Liver (tissue), 3 donors: ENCODE results near the gene KAZN.

Source experiments
- HNF4A ChIP-seq, 2 donors: conservative IDR thresholded peaks; 2 replicates each; pipeline ENCODE4 v1.6.1; 2016; ENCODE audit warnings: antibody characterized with exemption in 2 of 2, mild to moderate bottlenecking in 2 of 2
- RAD21 ChIP-seq, 2 donors: IDR thresholded peaks; 2 replicates each; pipeline ENCODE4 v1.6.1; 2016; ENCODE audit warnings: antibody characterized with exemption in 2 of 2, mild to moderate bottlenecking in 2 of 2
- RXRA ChIP-seq, 2 donors: IDR thresholded peaks; 2 replicates each; pipeline ENCODE4 v1.6.1; 2017 to 2018; ENCODE audit warnings: antibody characterized with exemption in 2 of 2, mild to moderate bottlenecking in 1 of 2
- SP1 ChIP-seq: IDR thresholded peaks from 2 replicates; pipeline ENCODE4 v1.6.1; 2018; ENCODE audit warnings: antibody characterized with exemption, mild to moderate bottlenecking
- TF ChIP-seq, protein P1 (sequence below): IDR thresholded peaks from 2 replicates; pipeline ENCODE4 v1.6.1; 2016; ENCODE audit warnings: antibody characterized with exemption
- TF ChIP-seq, protein P2 (sequence below): fragments of 150-350 bp; IDR thresholded peaks from 2 replicates; pipeline ENCODE4 v1.5.1; 2017; ENCODE audit warnings: improper control_type of control experiment, low read depth, low read length; ENCODE audit not compliant: missing input control
- donor health status: healthy.
- donor health status: healthy.

DNA sequence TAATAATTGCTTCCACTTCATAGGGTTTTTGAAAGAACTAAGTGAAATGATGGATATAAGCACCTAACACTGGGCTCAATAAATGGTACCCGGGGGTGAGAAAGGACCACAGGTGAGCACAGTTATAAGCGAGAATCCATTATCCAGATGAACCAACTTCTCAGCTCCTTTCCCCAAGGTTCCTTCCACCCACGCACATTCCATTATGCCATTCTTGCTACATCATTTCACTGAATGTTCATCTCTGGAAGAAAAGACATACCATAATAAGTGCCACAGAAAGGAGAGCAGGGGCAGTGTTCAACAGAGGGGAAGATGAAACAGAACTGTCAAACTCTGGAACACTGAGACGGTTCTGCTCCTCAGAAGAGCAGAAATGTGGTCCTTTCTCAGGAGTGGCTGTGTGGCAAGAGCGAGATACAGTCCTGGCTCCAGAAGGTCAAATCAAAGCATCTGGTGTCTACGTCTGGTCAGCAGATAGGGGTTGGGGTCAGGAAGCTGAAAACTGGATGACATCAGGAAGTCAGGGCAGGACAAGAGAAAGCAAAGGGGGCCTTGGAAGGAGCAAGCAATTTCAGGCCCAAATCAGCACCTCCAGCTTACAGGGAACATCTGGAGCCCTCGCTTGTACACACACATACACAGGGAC, 299.6 kb downstream of the KAZN start:
- TF ChIP-seq, protein P1, sequence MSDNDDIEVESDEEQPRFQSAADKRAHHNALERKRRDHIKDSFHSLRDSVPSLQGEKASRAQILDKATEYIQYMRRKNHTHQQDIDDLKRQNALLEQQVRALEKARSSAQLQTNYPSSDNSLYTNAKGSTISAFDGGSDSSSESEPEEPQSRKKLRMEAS: no peak
- TF ChIP-seq, protein P2, sequence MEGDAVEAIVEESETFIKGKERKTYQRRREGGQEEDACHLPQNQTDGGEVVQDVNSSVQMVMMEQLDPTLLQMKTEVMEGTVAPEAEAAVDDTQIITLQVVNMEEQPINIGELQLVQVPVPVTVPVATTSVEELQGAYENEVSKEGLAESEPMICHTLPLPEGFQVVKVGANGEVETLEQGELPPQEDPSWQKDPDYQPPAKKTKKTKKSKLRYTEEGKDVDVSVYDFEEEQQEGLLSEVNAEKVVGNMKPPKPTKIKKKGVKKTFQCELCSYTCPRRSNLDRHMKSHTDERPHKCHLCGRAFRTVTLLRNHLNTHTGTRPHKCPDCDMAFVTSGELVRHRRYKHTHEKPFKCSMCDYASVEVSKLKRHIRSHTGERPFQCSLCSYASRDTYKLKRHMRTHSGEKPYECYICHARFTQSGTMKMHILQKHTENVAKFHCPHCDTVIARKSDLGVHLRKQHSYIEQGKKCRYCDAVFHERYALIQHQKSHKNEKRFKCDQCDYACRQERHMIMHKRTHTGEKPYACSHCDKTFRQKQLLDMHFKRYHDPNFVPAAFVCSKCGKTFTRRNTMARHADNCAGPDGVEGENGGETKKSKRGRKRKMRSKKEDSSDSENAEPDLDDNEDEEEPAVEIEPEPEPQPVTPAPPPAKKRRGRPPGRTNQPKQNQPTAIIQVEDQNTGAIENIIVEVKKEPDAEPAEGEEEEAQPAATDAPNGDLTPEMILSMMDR: no peak
- TF ChIP-seq RXRA (IDR thresholded peaks at IDR 0.05) (no peak), HNF4A (conservative IDR thresholded peaks at IDR 0.05) (no peak), RAD21 (IDR thresholded peaks at IDR 0.05) (no peak), SP1 (no peak)
